Measurements from ENCODE around the gene VPS52.
"Not testable (repeated sequence)": the region's sequence is repeated elsewhere in the genome, so short reads cannot be mapped to it uniquely, and the experiment has no call there.

VPS52 gene

GRCh38 chr6:33236852-33237251 lies 34.8 kb downstream of the VPS52 start:
- Histone ChIP-seq H3K9me3 (replicated peaks; ENCODE audit: low read length) (no peaks in the 10 kb centered on the region), H3K4me2 (ENCODE audit: low read length) (no peak overlapping the region), H3K4me1 (ENCODE audit: control insufficient read depth, insufficient read depth, low read length) (no peaks in the 10 kb centered on the region), H3K36me3 (ENCODE audit: insufficient read depth, low read length) (no peaks in the 10 kb centered on the region), H3K9ac (ENCODE audit: low read depth, low read length) (no peak overlapping the region), H3K27me3 (ENCODE audit: control insufficient read depth, insufficient read depth, low read length) (peaks cover 50% of the 10 kb centered on the region), H3K4me3 (ENCODE audit: low read length) (no peak overlapping the region)

- Histone ChIP-seq H3K36me3 (ENCODE audit: insufficient read depth, low read length) (no peaks in the 10 kb centered on the region), H3K27me3 (ENCODE audit: control insufficient read depth, insufficient read depth, low read length) (peaks cover 51% of the 10 kb centered on the region), H3K4me2 (ENCODE audit: low read length) (no peak overlapping the region), H3K9ac (ENCODE audit: low read depth, low read length) (no peak overlapping the region), H3K4me1 (ENCODE audit: control insufficient read depth, insufficient read depth, low read length) (no peaks in the 10 kb centered on the region), H3K9me3 (replicated peaks; ENCODE audit: low read length) (no peaks in the 10 kb centered on the region), H3K4me3 (ENCODE audit: low read length) (no peak overlapping the region)
Observed at GRCh38 chr6:33236328-33236727, 35.3 kb downstream of the VPS52 start.

GRCh38 chr6:33235221-33235634 lies 36.4 kb downstream of the VPS52 start:
- Histone ChIP-seq H3K4me2 (ENCODE audit: low read length) (no peak overlapping the region), H3K9me3 (replicated peaks; ENCODE audit: low read length) (no peaks in the 10 kb centered on the region), H3K36me3 (ENCODE audit: insufficient read depth, low read length) (no peaks in the 10 kb centered on the region), H3K4me3 (ENCODE audit: low read length) (no peak overlapping the region), H3K4me1 (ENCODE audit: control insufficient read depth, insufficient read depth, low read length) (no peaks in the 10 kb centered on the region), H3K9ac (ENCODE audit: low read depth, low read length) (no peak overlapping the region), H3K27me3 (ENCODE audit: control insufficient read depth, insufficient read depth, low read length) (peaks cover 53% of the 10 kb centered on the region)

- not testable (repeated sequence) for H3K9me3 ChIP-seq (replicated peaks; ENCODE audit: low read length); H3K36me3 ChIP-seq (ENCODE audit: insufficient read depth, low read length); H3K4me2 ChIP-seq (ENCODE audit: low read length); H3K9ac ChIP-seq (ENCODE audit: low read depth, low read length); H3K4me3 ChIP-seq (ENCODE audit: low read length); H3K4me1 ChIP-seq (ENCODE audit: control insufficient read depth, insufficient read depth, low read length)
- peaks cover 62% of the 10 kb centered on the region for H3K27me3 ChIP-seq (ENCODE audit: control insufficient read depth, insufficient read depth, low read length)
Observed at GRCh38 chr6:33226503-33227120, 45.1 kb downstream of the VPS52 start.

GRCh38 chr6:33217681-33218080 lies 54.0 kb downstream of the VPS52 start:
- H3K9ac ChIP-seq (ENCODE audit: low read depth, low read length): no peak overlapping the region
- no peaks in the 10 kb centered on the region for H3K9me3 ChIP-seq (replicated peaks; ENCODE audit: low read length)

GRCh38 chr6:33217246-33217645 lies 54.4 kb downstream of the VPS52 start:
- peaks cover 45% of the 10 kb centered on the region for H3K27me3 ChIP-seq (ENCODE audit: control insufficient read depth, insufficient read depth, low read length)
- H3K4me3 ChIP-seq (ENCODE audit: low read length): no peak overlapping the region
- no peak overlapping the region for H3K4me2 ChIP-seq (ENCODE audit: low read length)
- H3K4me1 ChIP-seq (ENCODE audit: control insufficient read depth, insufficient read depth, low read length): peaks cover 16% of the 10 kb centered on the region
- H3K9ac ChIP-seq (ENCODE audit: low read depth, low read length): no peak overlapping the region
- no peaks in the 10 kb centered on the region for H3K36me3 ChIP-seq (ENCODE audit: insufficient read depth, low read length)
- no peaks in the 10 kb centered on the region for H3K9me3 ChIP-seq (replicated peaks; ENCODE audit: low read length)

More at GRCh38 chr6:33217681-33218080, 54.0 kb downstream of the VPS52 start:
- Histone ChIP-seq H3K36me3 (ENCODE audit: insufficient read depth, low read length) (no peaks in the 10 kb centered on the region), H3K4me1 (ENCODE audit: control insufficient read depth, insufficient read depth, low read length) (peaks cover 12% of the 10 kb centered on the region), H3K4me3 (ENCODE audit: low read length) (no peak overlapping the region), H3K4me2 (ENCODE audit: low read length) (no peak overlapping the region), H3K27me3 (ENCODE audit: control insufficient read depth, insufficient read depth, low read length) (peaks cover 48% of the 10 kb centered on the region)

- H3K4me3 ChIP-seq (ENCODE audit: low read length): no peak overlapping the region
- H3K9ac ChIP-seq (ENCODE audit: low read depth, low read length): no peak overlapping the region
- H3K4me2 ChIP-seq (ENCODE audit: low read length): no peak overlapping the region
- peaks cover 36% of the 10 kb centered on the region for H3K27me3 ChIP-seq (ENCODE audit: control insufficient read depth, insufficient read depth, low read length)
- peaks cover 16% of the 10 kb centered on the region for H3K4me1 ChIP-seq (ENCODE audit: control insufficient read depth, insufficient read depth, low read length)
- no peaks in the 10 kb centered on the region for H3K9me3 ChIP-seq (replicated peaks; ENCODE audit: low read length)
- H3K36me3 ChIP-seq (ENCODE audit: insufficient read depth, low read length): no peaks in the 10 kb centered on the region
Observed at GRCh38 chr6:33216117-33216649, 55.5 kb downstream of the VPS52 start.

GRCh38 chr6:33215271-33216116 lies 56.2 kb downstream of the VPS52 start:
- Histone ChIP-seq H3K36me3 (ENCODE audit: insufficient read depth, low read length) (peaks cover 5% of the 10 kb centered on the region), H3K27me3 (ENCODE audit: control insufficient read depth, insufficient read depth, low read length) (peaks cover 35% of the 10 kb centered on the region), H3K9ac (ENCODE audit: low read depth, low read length) (no peak overlapping the region), H3K4me2 (ENCODE audit: low read length) (no peak overlapping the region), H3K4me1 (ENCODE audit: control insufficient read depth, insufficient read depth, low read length) (peaks cover 16% of the 10 kb centered on the region), H3K4me3 (ENCODE audit: low read length) (no peak overlapping the region), H3K9me3 (replicated peaks; ENCODE audit: low read length) (no peaks in the 10 kb centered on the region)

- Histone ChIP-seq H3K4me3 (ENCODE audit: low read length) (peak overlapping the region; percentile 71), H3K27me3 (ENCODE audit: control insufficient read depth, insufficient read depth, low read length) (peaks cover 35% of the 10 kb centered on the region), H3K9ac (ENCODE audit: low read depth, low read length) (peak overlapping the region; percentile 55), H3K9me3 (replicated peaks; ENCODE audit: low read length) (no peaks in the 10 kb centered on the region), H3K4me1 (ENCODE audit: control insufficient read depth, insufficient read depth, low read length) (peaks cover 17% of the 10 kb centered on the region), H3K4me2 (ENCODE audit: low read length) (peak overlapping the region; percentile 94), H3K36me3 (ENCODE audit: insufficient read depth, low read length) (peaks cover 16% of the 10 kb centered on the region)
Observed at GRCh38 chr6:33213989-33214335, 57.7 kb downstream of the VPS52 start.

GRCh38 chr6:33213166-33213988 lies 58.3 kb downstream of the VPS52 start:
- Histone ChIP-seq H3K27me3 (ENCODE audit: control insufficient read depth, insufficient read depth, low read length) (peaks cover 33% of the 10 kb centered on the region), H3K36me3 (ENCODE audit: insufficient read depth, low read length) (peaks cover 16% of the 10 kb centered on the region), H3K4me1 (ENCODE audit: control insufficient read depth, insufficient read depth, low read length) (peaks cover 21% of the 10 kb centered on the region), H3K4me2 (ENCODE audit: low read length) (peak overlapping the region; percentile 94), H3K9ac (ENCODE audit: low read depth, low read length) (peak overlapping the region; percentile 55), H3K4me3 (ENCODE audit: low read length) (peak overlapping the region; percentile 71), H3K9me3 (replicated peaks; ENCODE audit: low read length) (no peaks in the 10 kb centered on the region)

- H3K4me1 ChIP-seq (ENCODE audit: control insufficient read depth, insufficient read depth, low read length): peaks cover 21% of the 10 kb centered on the region
- peak overlapping the region; percentile 55 for H3K9ac ChIP-seq (ENCODE audit: low read depth, low read length)
- H3K4me3 ChIP-seq (ENCODE audit: low read length): peak overlapping the region; percentile 71
- H3K27me3 ChIP-seq (ENCODE audit: control insufficient read depth, insufficient read depth, low read length): peaks cover 30% of the 10 kb centered on the region
- no peaks in the 10 kb centered on the region for H3K9me3 ChIP-seq (replicated peaks; ENCODE audit: low read length)
- peaks cover 16% of the 10 kb centered on the region for H3K36me3 ChIP-seq (ENCODE audit: insufficient read depth, low read length)
- peak overlapping the region; percentile 94 for H3K4me2 ChIP-seq (ENCODE audit: low read length)
Observed at GRCh38 chr6:33212857-33213165, 58.9 kb downstream of the VPS52 start.
